DOHH2 (cell line): Measurements from ENCODE around the gene PYY.

Experiments
- CTCF ChIP-seq: fragments of 200-600 bp; sonication (generic); IDR thresholded peaks from one replicate; pipeline ENCODE4 v1.5.1; 2014; ENCODE audit warnings: antibody characterized with exemption, mild to moderate bottlenecking, low read depth, low read length; ENCODE audit not compliant: poor library complexity, severe bottlenecking
- EZH2phosphoT487 ChIP-seq: fragments of 200-600 bp; sonication (generic); IDR thresholded peaks from 2 replicates; pipeline ENCODE4 v1.6.1; 2017; ENCODE audit warnings: borderline replicate concordance, mild to moderate bottlenecking, antibody characterized with exemption, low read length, moderate library complexity, mixed read lengths

GRCh38 chr17:43912635-43913304, 41.0 kb downstream of the PYY start:
- TF ChIP-seq CTCF, result no peak
- TF ChIP-seq EZH2phosphoT487, result no peak
